Right lobe of liver (tissue), 4 donors: ENCODE measurements around the gene CDRT4.

ENCODE experiments used
- CTCF ChIP-seq, 4 donors: fragments of 200-600 bp in 3 of 4; fragments of 450-650 bp in 1 of 4; IDR thresholded peaks; one replicate each; pipeline versions ENCODE4 v1.5.1 to v1.8.0; 2016 to 2022; ENCODE audit warnings: antibody characterized with exemption in 4 of 4, mild to moderate bottlenecking in 2 of 4
- POLR2A ChIP-seq: fragments of 450-650 bp; IDR thresholded peaks from one replicate; pipeline ENCODE4 v1.6.1; 2017; ENCODE audit warnings: antibody characterized with exemption, mild to moderate bottlenecking
- donor health status: DM: no; HTN: no; CAD: no.
- donor health status: DM: no; HTN: no; CAD: no.
- donor health status: DM: no; HTN: yes; CAD: no.

DNA sequence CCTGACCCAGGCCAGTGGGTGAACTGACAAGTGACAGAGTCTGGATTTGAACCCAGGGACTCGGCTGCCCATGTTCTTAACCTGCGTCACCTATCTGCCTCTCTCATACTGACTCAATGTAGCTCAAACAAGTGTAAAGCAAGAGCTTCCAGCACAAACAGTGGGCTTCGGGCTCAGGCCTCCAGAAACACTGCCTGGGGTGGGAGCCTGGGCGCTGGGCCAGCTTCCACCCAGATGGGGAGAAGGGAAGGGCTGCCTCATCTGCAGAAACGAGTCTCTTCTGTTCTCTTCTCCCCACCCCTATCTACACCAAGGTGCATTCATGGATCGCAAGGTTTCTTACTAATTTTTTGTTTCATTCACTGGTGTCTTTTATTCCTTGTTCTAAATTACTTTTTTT is 1.3 kb downstream of the CDRT4 start:
- TF ChIP-seq CTCF (IDR thresholded peaks at IDR 0.05), result no peak
- no peak for TF ChIP-seq POLR2A
